Measurements from ENCODE around the gene BRCA2. TPM values are rescaled to one million over a fixed set of nuclear protein-coding genes. Genes with fewer than 3 reads are reported as not detected.
"Not testable (repeated sequence)": the region's sequence is repeated elsewhere in the genome, so short reads cannot be mapped to it uniquely, and the experiment has no call there.

The BRCA2 gene
- total and polyA plus RNA-seq, 2 experiments from 2014 or later, result 3.3 to 5.2 TPM

DNA sequence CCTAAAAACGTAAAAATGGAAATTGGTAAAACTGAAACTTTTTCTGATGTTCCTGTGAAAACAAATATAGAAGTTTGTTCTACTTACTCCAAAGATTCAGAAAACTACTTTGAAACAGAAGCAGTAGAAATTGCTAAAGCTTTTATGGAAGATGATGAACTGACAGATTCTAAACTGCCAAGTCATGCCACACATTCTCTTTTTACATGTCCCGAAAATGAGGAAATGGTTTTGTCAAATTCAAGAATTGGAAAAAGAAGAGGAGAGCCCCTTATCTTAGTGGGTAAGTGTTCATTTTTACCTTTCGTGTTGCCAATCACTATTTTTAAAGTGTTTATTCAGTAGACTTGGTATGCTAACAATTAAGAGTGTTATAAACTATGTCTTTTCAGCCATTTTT is 25.6 kb downstream of the BRCA2 start:
- no peak for DNase-seq (ENCODE audit: low read depth in 1 of 2, low spot score in 1 of 2)
- Histone ChIP-seq H3K36me3 (no peaks in the 10 kb centered on the region), H3K4me1 (ENCODE audit: low read depth) (no peaks in the 10 kb centered on the region), H3K4me3 (no peak overlapping the region), H3K9me3 (ENCODE audit: low read depth) (no peaks in the 10 kb centered on the region), H3K27me3 (no peaks in the 10 kb centered on the region), H3K27ac (no peak overlapping the region)
- TF ChIP-seq CTCF (IDR thresholded peaks at IDR 0.05; ENCODE audit: low read depth, low read length), result no peak

GRCh38 chr13:32347651-32348050 is 32.3 kb downstream of the BRCA2 start:
- Histone ChIP-seq H3K27ac (no peak overlapping the region), H3K4me1 (ENCODE audit: low read depth) (no peaks in the 10 kb centered on the region), H3K36me3 (no peaks in the 10 kb centered on the region), H3K9me3 (ENCODE audit: low read depth) (no peaks in the 10 kb centered on the region), H3K27me3 (no peaks in the 10 kb centered on the region), H3K4me3 (no peak overlapping the region)
- no peak for DNase-seq (ENCODE audit: low read depth in 1 of 2, low spot score in 1 of 2)
- TF ChIP-seq CTCF (IDR thresholded peaks at IDR 0.05; ENCODE audit: low read depth, low read length), result no peak

DNA sequence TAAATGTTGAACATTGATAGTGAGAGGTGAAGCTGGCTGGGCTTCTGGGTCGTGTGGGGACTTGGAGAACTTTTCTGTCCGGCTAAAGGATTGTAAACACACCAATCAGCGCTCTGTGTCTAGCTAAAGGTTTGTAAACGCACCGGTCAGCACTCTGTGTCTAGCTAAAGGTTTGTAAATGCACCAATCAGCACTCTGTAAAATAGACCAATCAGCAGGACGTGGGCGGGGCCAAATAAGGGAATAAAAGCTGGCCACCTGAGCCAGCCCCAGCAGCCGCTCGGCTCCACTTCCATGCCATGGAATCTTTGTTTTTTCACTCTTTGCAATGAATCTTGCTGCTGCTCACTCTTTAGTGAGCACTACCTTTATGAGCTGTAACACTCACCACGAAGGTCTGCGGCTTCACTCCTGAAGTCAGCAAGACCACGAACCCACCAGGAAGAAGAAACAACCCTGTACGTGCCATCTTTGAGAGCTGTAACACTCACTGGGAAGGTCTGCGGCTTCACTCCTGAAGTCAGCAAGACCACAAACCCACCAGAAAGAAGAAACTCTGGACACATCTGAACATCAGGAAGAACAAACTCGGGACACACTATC is 35.6 kb downstream of the BRCA2 start:
- H3K4me3 ChIP-seq; H3K4me1 ChIP-seq (ENCODE audit: low read depth); H3K9me3 ChIP-seq (ENCODE audit: low read depth); H3K36me3 ChIP-seq; H3K27ac ChIP-seq; H3K27me3 ChIP-seq; DNase-seq (ENCODE audit: low read depth in 1 of 2, low spot score in 1 of 2): not testable (repeated sequence)

DNA sequence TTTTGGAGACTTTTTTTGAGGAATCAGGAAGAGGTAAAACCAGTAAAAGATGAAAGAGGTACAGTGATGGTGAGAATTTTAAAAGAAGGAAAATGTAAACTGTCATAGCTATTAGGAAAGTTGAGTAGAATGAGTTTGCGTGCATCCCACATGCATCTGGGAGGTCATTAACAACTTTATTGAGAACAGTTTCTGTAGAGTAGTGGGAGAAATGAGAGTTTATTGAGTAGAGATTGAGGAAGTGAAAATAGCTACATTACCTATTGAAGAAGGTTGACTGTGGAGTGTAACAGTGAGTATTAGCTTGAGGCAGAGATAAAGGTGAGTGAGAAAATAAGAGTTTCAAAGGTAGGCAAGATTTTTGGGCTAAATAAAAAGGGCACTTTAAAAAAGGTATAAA is 38.7 kb downstream of the BRCA2 start:
- Histone ChIP-seq H3K27ac (no peak overlapping the region), H3K27me3 (no peaks in the 10 kb centered on the region), H3K4me3 (no peak overlapping the region), H3K9me3 (ENCODE audit: low read depth) (no peaks in the 10 kb centered on the region), H3K36me3 (no peaks in the 10 kb centered on the region), H3K4me1 (ENCODE audit: low read depth) (no peaks in the 10 kb centered on the region)
- no peak for TF ChIP-seq CTCF (IDR thresholded peaks at IDR 0.05; ENCODE audit: low read depth, low read length)
- no peak for DNase-seq (ENCODE audit: low read depth in 1 of 2, low spot score in 1 of 2)

- H3K4me1 ChIP-seq (ENCODE audit: low read depth); DNase-seq (ENCODE audit: low read depth in 1 of 2, low spot score in 1 of 2); H3K27ac ChIP-seq; H3K36me3 ChIP-seq; H3K27me3 ChIP-seq; H3K4me3 ChIP-seq; H3K9me3 ChIP-seq (ENCODE audit: low read depth): not testable (repeated sequence)
Observed at GRCh38 chr13:32355935-32356334, 40.6 kb downstream of the BRCA2 start.

- DNase-seq (ENCODE audit: low read depth in 1 of 2, low spot score in 1 of 2), result no peak
- Histone ChIP-seq H3K36me3 (no peaks in the 10 kb centered on the region), H3K27me3 (no peaks in the 10 kb centered on the region), H3K4me1 (ENCODE audit: low read depth) (no peaks in the 10 kb centered on the region), H3K9me3 (ENCODE audit: low read depth) (no peaks in the 10 kb centered on the region), H3K4me3 (no peak overlapping the region), H3K27ac (no peak overlapping the region)
- no peak for TF ChIP-seq CTCF (IDR thresholded peaks at IDR 0.05; ENCODE audit: low read depth, low read length)
Observed at GRCh38 chr13:32362574-32362973, 47.3 kb downstream of the BRCA2 start.

- Histone ChIP-seq H3K27ac (no peak overlapping the region), H3K36me3 (no peaks in the 10 kb centered on the region), H3K4me3 (no peak overlapping the region), H3K4me1 (ENCODE audit: low read depth) (no peaks in the 10 kb centered on the region), H3K9me3 (ENCODE audit: low read depth) (no peaks in the 10 kb centered on the region), H3K27me3 (no peaks in the 10 kb centered on the region)
- TF ChIP-seq CTCF (IDR thresholded peaks at IDR 0.05; ENCODE audit: low read depth, low read length), result no peak
- no peak for DNase-seq (ENCODE audit: low read depth in 1 of 2, low spot score in 1 of 2)
Observed at GRCh38 chr13:32370805-32371204, 55.5 kb downstream of the BRCA2 start.

Measured in cardiac muscle cell (in vitro differentiated cells and primary cell).